BJ (cell line): ENCODE data around the gene FRAT1. TPM values are rescaled to one million over a fixed set of nuclear protein-coding genes. Genes with fewer than 3 reads are reported as not detected.
"Not testable (repeated sequence)": the region's sequence is repeated elsewhere in the genome, so short reads cannot be mapped to it uniquely, and the experiment has no call there.

Experiments used
- CTCF ChIA-PET: fragments of 350-600 bp; formaldehyde crosslinking; extraction: SDS; loops from one replicate; lab custom pipeline; 2021; ENCODE audit warnings: antibody characterized with exemption, inconsistent platforms; lab: Yijun Ruan, JAX
- POLR2A ChIA-PET: fragments of 300-600 bp; sonication (Branson Sonifier 250); formaldehyde crosslinking; extraction: SDS; loops from one replicate; lab custom pipeline; 2021; ENCODE audit warnings: antibody characterized with exemption; lab: Charles Lee
- DNase-seq: peaks from one replicate; pipeline ENCODE4 v3.0.0-alpha.2; 2011; ENCODE audit warnings: low read depth
- H3K27me3 ChIP-seq: 2 replicates; pipeline ENCODE4 v1.6.0; 2011; ENCODE audit warnings: low read length; ENCODE audit not compliant: control insufficient read depth, insufficient read depth
- H3K36me3 ChIP-seq: 2 replicates; pipeline ENCODE4 v1.5.1; 2011; ENCODE audit warnings: low read length; ENCODE audit not compliant: control insufficient read depth, insufficient read depth
- H3K4me3 ChIP-seq: 2 replicates; pipeline ENCODE4 v1.5.1; 2011; ENCODE audit warnings: low read depth, mild to moderate bottlenecking, control low read depth, low read length
- polyA plus RNA-seq: library from polyadenylated mRNA; depleted of rRNA; stranded (reverse); fragments of >200 nt; gene quantifications from 2 replicates; pipeline ENCODE4 v1.2.3, GENCODE V29; 2011
- TF ChIP-seq, protein P1 (sequence below): IDR thresholded peaks from 2 replicates; pipeline ENCODE4 v1.5.1; 2011; ENCODE audit warnings: low read depth, mild to moderate bottlenecking, control low read depth, inconsistent platforms, low read length, moderate library complexity; ENCODE audit not compliant: insufficient read depth

The FRAT1 gene
- polyA plus RNA-seq, 1 experiment, result 1.2 TPM

GRCh38 chr10:97336446-97336845, 17.4 kb downstream of the FRAT1 start:
- no peak for DNase-seq
- peaks cover 10% of the 10 kb centered on the region for H3K27me3 ChIP-seq
- CTCF ChIA-PET, result no interaction called here

DNA sequence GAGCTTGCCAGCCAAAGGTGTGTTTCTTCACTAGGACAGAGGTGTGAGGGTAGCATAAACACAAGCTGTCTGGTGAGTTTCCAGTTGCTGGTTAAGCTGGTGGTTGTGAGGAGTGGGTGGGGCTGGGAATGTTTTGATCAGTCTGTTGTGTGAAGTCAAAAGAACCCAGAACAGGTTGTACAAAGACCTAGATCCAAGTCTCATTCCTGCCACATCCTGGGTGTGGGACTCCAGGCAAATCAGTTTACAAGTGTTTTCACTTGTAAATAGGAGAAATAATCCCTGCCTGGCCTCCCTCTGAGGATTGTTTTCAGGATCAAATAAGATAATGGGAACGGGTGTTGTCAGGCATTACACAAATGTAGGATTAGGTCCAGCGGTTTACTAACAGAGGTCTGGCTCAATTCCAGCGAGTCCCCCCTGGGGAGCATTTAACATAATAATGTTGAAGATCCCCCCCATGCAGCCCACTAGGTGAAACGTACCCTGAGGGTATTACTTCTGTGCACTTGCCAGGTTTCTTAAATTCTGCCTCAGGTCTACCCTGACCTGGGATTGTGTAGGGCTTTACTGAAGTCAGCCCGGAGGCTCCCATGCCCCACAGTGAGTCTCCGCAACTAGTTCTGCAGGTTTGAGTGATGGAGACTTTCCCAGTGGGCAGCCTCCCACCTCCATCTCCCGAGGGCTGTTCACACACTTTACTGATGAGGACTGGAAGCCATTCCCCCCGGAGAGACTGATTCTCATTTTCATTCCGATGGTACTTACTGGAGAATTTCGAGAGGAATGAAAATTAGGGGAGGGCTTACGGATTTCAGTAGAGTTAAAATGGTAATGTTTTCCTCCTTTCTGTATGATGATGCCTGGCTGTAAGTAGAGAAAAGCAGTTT, 18.1 kb downstream of the FRAT1 start:
- no peaks in the 10 kb centered on the region for H3K36me3 ChIP-seq
- H3K27me3 ChIP-seq, result peaks cover 10% of the 10 kb centered on the region
- no peak for DNase-seq
- no peak overlapping the region for H3K4me3 ChIP-seq
- TF ChIP-seq, protein P1, sequence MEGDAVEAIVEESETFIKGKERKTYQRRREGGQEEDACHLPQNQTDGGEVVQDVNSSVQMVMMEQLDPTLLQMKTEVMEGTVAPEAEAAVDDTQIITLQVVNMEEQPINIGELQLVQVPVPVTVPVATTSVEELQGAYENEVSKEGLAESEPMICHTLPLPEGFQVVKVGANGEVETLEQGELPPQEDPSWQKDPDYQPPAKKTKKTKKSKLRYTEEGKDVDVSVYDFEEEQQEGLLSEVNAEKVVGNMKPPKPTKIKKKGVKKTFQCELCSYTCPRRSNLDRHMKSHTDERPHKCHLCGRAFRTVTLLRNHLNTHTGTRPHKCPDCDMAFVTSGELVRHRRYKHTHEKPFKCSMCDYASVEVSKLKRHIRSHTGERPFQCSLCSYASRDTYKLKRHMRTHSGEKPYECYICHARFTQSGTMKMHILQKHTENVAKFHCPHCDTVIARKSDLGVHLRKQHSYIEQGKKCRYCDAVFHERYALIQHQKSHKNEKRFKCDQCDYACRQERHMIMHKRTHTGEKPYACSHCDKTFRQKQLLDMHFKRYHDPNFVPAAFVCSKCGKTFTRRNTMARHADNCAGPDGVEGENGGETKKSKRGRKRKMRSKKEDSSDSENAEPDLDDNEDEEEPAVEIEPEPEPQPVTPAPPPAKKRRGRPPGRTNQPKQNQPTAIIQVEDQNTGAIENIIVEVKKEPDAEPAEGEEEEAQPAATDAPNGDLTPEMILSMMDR, result no peak
- POLR2A ChIA-PET, result no interaction called here
- CTCF ChIA-PET, result no interaction called here

More at GRCh38 chr10:97336446-97336845, 17.4 kb downstream of the FRAT1 start:
- TF ChIP-seq, protein P1, result no peak
- H3K4me3 ChIP-seq, result no peak overlapping the region
- POLR2A ChIA-PET, result no interaction called here
- H3K36me3 ChIP-seq, result no peaks in the 10 kb centered on the region

GRCh38 chr10:97338041-97338440, 19.0 kb downstream of the FRAT1 start:
- Histone ChIP-seq H3K4me3 (no peak overlapping the region), H3K36me3 (no peaks in the 10 kb centered on the region), H3K27me3 (peaks cover 10% of the 10 kb centered on the region)
- ChIA-PET CTCF (no interaction called here), POLR2A (no interaction called here)
- TF ChIP-seq, protein P1, result no peak
- no peak for DNase-seq

- ChIA-PET POLR2A (no interaction called here), CTCF (interaction anchor here (1.4 to 2.4 kb wide), 2 partner anchors 8 to 63 kb away, joined by 5 to 9 read pairs; no protein-coding TSS in a partner anchor)
Measured at GRCh38 chr10:97341416-97341815, 22.3 kb downstream of the FRAT1 start.

GRCh38 chr10:97343664-97344063, 24.6 kb downstream of the FRAT1 start:
- H3K4me3 ChIP-seq, DNase-seq, H3K36me3 ChIP-seq, H3K27me3 ChIP-seq, POLR2A ChIA-PET: not testable (repeated sequence)
- CTCF ChIA-PET, result interaction anchor here (0.6 kb wide), 1 partner anchor 64 kb away, joined by 3 read pairs; no protein-coding TSS in a partner anchor

More at GRCh38 chr10:97341416-97341815, 22.3 kb downstream of the FRAT1 start:
- peaks cover 8% of the 10 kb centered on the region for H3K27me3 ChIP-seq
- TF ChIP-seq, protein P1, result no peak
- no peak overlapping the region for H3K4me3 ChIP-seq
- no peak for DNase-seq
- H3K36me3 ChIP-seq, result no peaks in the 10 kb centered on the region
